Stimulated activated naive CD8-positive, alpha-beta T cell treated with anti-CD3 and anti-CD28 coated beads, Interleukin-15, amount 100 ng/mL, for 72 hours (primary cell): ENCODE results near the gene MAD1L1.

Experiments used
- ATAC-seq: fragments of 150-1000 bp; cut with Tn5 transposase; 2 replicates; pipeline ENCODE4 v1.10.0; 2021; ENCODE audit warnings: mild to moderate bottlenecking, moderate library complexity
- DNase-seq, 2 donors: peaks; one replicate each; pipeline ENCODE4 v3.0.0; 2021 to 2022
- H3K27ac Mint-ChIP-seq, 2 donors: one replicate each; pipeline ENCODE4 v1.8.0; 2022; ENCODE audit warnings: mild to moderate bottlenecking in 2 of 2, mixed read lengths in 2 of 2, moderate library complexity in 2 of 2
- H3K27me3 Mint-ChIP-seq: one replicate; pipeline ENCODE4 v1.8.0; 2022; ENCODE audit warnings: mixed read lengths
- H3K4me1 Mint-ChIP-seq: one replicate; pipeline ENCODE4 v1.8.0; 2022; ENCODE audit warnings: mild to moderate bottlenecking, mixed read lengths
- H3K4me3 Mint-ChIP-seq, 2 donors: one replicate each; pipeline ENCODE4 v1.8.0; 2022; ENCODE audit warnings: mild to moderate bottlenecking in 2 of 2, mixed read lengths in 2 of 2, moderate library complexity in 1 of 2
- H3K9me3 Mint-ChIP-seq, 2 donors: one replicate each; pipeline ENCODE4 v1.8.0; 2022; ENCODE audit warnings: mixed read lengths in 2 of 2

The MAD1L1 gene

GRCh38 chr7:1894906-1895663 is 337.7 kb downstream of the MAD1L1 start:
- H3K27ac Mint-ChIP-seq, result peak overlapping the region in 1 of 2 donors; percentile 86
- no peaks in the 10 kb centered on the region for H3K27me3 Mint-ChIP-seq
- DNase-seq, result no peak
- no peaks in the 10 kb centered on the region for H3K9me3 Mint-ChIP-seq
- no peak overlapping the region for H3K4me3 Mint-ChIP-seq
- no peak for ATAC-seq
- peaks cover 5% of the 10 kb centered on the region for H3K4me1 Mint-ChIP-seq

DNA sequence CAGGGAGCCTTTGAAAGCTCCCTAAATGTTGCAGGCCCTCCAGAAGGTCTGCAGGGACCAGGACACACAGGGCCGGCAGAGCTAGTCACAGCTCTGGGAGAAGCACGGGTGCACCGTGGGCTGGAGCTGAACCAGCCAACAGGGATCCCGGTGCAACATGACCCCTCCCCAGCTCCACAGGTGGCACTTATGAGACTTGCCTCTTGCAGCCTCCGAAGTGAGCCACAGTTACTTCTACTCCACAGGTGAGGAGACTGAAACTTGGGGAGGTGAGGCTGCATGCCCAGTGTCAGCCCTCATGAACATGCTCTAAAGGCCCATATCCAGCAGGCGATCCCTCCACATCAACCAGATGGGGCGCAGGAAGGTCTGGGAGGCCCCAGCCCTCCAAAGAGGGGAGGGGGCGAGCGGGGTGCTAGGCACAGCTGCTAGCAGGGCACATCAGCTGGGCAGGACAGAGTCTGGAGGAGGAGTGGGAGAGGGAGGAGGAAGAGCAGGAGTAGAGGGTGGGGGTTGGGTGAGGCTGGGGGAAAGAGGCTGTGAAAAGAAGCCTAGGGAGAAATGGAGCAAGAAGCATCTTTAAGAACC is 338.3 kb downstream of the MAD1L1 start:
- H3K27ac Mint-ChIP-seq, result peak overlapping the region; percentile 13 to 49
- H3K4me1 Mint-ChIP-seq, result peaks cover 12% of the 10 kb centered on the region
- no peak overlapping the region for H3K4me3 Mint-ChIP-seq
- no peaks in the 10 kb centered on the region for H3K9me3 Mint-ChIP-seq
- no peak for DNase-seq
- ATAC-seq, result no peak
- H3K27me3 Mint-ChIP-seq, result no peaks in the 10 kb centered on the region

DNA sequence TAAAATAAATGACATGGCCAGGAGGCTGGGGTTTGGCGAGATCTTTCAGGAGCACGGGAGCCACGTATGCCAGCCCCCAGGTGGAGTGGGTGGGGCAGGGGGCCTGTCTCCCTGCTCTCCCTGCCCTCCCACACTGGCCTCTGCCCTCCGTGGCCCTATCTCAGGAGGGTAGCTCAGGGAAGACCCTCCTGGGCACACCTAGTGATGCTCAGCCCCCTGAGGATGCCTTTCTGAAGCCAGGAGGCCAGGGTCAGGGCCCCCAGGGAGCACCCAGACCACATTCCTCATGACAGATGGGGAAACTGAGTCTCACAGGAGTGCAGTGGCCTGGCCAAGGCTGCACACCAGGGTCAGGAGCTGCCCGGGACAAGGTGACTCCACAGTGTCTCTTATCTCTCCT is 339.3 kb downstream of the MAD1L1 start:
- ATAC-seq (no peak), DNase-seq (no peak)
- Mint-ChIP-seq H3K9me3 (peaks cover 0 to 3% of the 10 kb centered on the region in 2 donors), H3K27me3 (no peaks in the 10 kb centered on the region), H3K4me1 (peaks cover 13% of the 10 kb centered on the region), H3K4me3 (no peak overlapping the region), H3K27ac (peak overlapping the region in 1 of 2 donors; percentile 63)

DNA sequence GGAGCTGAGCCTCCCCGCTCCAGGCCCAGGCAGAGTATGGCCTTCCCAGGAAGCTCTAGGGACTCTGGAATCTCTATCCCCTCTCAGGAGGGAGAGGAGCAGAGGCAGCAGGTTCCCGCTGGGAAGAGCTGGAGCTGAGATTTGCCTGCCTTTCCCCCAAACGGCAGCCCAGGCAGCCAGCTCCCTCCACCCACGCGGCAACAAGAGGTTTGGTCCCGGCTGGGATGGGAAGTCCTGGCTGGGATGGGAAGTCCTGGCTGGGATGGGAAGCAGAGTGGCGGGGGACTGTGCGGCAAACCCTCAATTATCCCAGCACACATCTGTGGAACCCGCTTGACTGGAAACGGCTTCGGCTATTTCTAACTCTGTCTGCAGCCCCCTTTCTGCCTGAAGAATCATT is 339.7 kb downstream of the MAD1L1 start:
- Mint-ChIP-seq H3K4me1 (peaks cover 13% of the 10 kb centered on the region), H3K27me3 (no peaks in the 10 kb centered on the region), H3K27ac (no peak overlapping the region), H3K9me3 (peaks cover 0 to 7% of the 10 kb centered on the region in 2 donors), H3K4me3 (no peak overlapping the region)
- DNase-seq, result no peak
- ATAC-seq, result no peak

GRCh38 chr7:1892011-1892965 is 340.5 kb downstream of the MAD1L1 start:
- no peak overlapping the region for H3K27ac Mint-ChIP-seq
- H3K4me1 Mint-ChIP-seq, result peaks cover 13% of the 10 kb centered on the region
- peaks cover 0 to 9% of the 10 kb centered on the region in 2 donors for H3K9me3 Mint-ChIP-seq
- H3K27me3 Mint-ChIP-seq, result no peaks in the 10 kb centered on the region
- ATAC-seq (no peak), DNase-seq (no peak)
- no peak overlapping the region for H3K4me3 Mint-ChIP-seq

DNA sequence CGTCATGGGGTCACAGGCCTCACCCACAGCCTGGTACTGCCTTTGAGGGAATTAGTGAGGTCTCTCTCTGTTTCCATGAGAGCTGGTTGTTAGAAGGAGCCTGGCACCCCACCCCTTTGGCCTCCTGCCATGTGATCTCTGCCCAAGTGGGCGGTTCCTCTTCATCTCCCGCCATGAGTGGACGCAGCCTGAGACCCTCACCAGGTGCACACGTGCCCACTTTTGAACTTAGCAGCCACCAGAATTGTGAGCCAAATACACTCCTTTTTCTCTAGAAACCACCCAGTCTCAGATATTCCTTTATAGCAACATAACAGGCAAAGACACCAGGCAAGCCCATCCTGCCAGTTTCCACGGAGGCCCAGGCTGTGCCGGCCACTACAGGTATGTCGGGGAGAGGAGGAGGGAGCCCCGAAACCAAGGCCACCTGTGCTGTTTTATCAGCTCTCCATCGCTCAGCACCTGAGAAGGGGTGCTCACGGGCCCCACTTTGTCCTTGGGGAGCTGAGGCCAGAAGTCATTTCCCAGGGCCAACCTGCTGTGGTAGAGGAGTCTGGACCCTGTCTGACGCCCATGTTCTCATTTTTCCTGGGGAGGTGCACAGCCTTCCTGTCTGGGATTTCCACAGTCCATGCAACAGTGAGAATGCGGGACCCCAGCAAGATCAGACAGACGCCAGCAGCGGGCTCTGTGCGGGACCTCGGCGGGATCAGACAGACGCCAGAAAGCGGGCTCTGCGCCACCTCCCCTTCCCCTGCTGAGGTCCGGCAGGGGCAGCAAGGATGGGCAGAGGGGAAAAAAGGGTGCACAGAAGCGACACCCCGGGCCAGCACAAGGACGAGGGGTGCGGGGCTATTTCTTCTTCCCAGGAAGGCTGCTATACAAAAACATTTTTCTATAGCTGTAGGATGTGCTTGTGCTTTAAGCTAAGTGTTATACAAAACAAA is 342.2 kb downstream of the MAD1L1 start:
- Mint-ChIP-seq H3K4me1 (peaks cover 17% of the 10 kb centered on the region), H3K9me3 (peaks cover 0 to 9% of the 10 kb centered on the region in 2 donors), H3K27me3 (no peaks in the 10 kb centered on the region), H3K4me3 (no peak overlapping the region), H3K27ac (peak overlapping the region in 1 of 2 donors; percentile 60)
- ATAC-seq, result no peak
- no peak for DNase-seq

GRCh38 chr7:1889556-1890181 is 343.1 kb downstream of the MAD1L1 start:
- peak; percentile 82 for ATAC-seq
- peaks cover 0 to 9% of the 10 kb centered on the region in 2 donors for H3K9me3 Mint-ChIP-seq
- no peaks in the 10 kb centered on the region for H3K27me3 Mint-ChIP-seq
- H3K27ac Mint-ChIP-seq, result peak overlapping the region in 1 of 2 donors; percentile 72
- H3K4me3 Mint-ChIP-seq, result no peak overlapping the region
- peak in 1 of 2 donors; percentile 37 for DNase-seq
- peaks cover 26% of the 10 kb centered on the region for H3K4me1 Mint-ChIP-seq

GRCh38 chr7:1889091-1889490 is 343.7 kb downstream of the MAD1L1 start:
- Mint-ChIP-seq H3K9me3 (peaks cover 0 to 9% of the 10 kb centered on the region in 2 donors), H3K27me3 (no peaks in the 10 kb centered on the region), H3K4me3 (no peak overlapping the region), H3K27ac (no peak overlapping the region), H3K4me1 (peaks cover 27% of the 10 kb centered on the region)
- ATAC-seq (no peak), DNase-seq (no peak)

DNA sequence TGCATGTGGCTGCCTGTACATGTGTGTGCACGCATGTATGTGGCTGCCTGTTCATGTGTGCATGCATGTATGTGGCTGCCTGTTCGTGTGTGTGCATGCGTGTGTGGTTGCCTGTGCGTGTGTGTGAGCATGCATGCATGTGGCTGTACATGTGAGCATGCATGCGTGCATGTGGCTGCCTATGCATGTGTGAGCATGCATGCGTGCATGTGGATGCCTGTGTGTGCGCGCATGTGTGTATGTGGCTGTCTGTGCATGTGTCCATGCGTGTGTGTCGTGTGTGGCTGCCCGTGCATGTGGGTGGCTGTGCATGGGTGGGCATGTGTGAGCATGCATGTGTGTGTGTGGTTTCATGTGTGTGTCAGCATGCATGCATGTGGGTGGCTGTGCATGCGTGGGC is 344.3 kb downstream of the MAD1L1 start:
- DNase-seq, result no peak
- peaks cover 29% of the 10 kb centered on the region for H3K4me1 Mint-ChIP-seq
- no peaks in the 10 kb centered on the region for H3K27me3 Mint-ChIP-seq
- H3K9me3 Mint-ChIP-seq, result peaks cover 0 to 9% of the 10 kb centered on the region in 2 donors
- no peak overlapping the region for H3K27ac Mint-ChIP-seq
- H3K4me3 Mint-ChIP-seq, result no peak overlapping the region
- no peak for ATAC-seq

DNA sequence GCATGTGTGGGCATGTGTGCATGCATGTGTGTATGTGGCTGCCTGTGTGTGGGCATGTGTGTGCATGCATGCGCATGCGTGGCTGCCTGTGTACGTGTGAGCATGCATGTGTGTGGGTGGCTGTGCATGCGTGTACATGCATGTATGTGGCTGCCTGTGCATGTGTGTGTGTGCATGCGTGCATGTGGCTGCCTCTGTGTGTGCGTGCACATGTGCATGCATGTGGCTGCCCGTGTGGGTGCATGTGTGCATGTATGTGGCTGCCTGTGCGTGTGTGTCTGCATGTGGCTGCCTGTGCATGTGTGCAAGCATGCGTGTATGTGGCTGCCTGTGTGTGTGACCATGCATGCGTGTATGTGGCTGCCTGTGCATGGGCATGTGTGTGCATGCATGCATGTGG is 345.5 kb downstream of the MAD1L1 start:
- DNase-seq (no peak), ATAC-seq (no peak)
- no peak overlapping the region for H3K27ac Mint-ChIP-seq
- peaks cover 0 to 9% of the 10 kb centered on the region in 2 donors for H3K9me3 Mint-ChIP-seq
- H3K4me3 Mint-ChIP-seq, result no peak overlapping the region
- peaks cover 38% of the 10 kb centered on the region for H3K4me1 Mint-ChIP-seq
- no peaks in the 10 kb centered on the region for H3K27me3 Mint-ChIP-seq

- Mint-ChIP-seq H3K4me3 (no peak overlapping the region), H3K27ac (no peak overlapping the region), H3K9me3 (peaks cover 0 to 9% of the 10 kb centered on the region in 2 donors), H3K4me1 (peaks cover 45% of the 10 kb centered on the region), H3K27me3 (no peaks in the 10 kb centered on the region)
- ATAC-seq (no peak), DNase-seq (no peak)
Observed at GRCh38 chr7:1886361-1887064, 346.2 kb downstream of the MAD1L1 start.

DNA sequence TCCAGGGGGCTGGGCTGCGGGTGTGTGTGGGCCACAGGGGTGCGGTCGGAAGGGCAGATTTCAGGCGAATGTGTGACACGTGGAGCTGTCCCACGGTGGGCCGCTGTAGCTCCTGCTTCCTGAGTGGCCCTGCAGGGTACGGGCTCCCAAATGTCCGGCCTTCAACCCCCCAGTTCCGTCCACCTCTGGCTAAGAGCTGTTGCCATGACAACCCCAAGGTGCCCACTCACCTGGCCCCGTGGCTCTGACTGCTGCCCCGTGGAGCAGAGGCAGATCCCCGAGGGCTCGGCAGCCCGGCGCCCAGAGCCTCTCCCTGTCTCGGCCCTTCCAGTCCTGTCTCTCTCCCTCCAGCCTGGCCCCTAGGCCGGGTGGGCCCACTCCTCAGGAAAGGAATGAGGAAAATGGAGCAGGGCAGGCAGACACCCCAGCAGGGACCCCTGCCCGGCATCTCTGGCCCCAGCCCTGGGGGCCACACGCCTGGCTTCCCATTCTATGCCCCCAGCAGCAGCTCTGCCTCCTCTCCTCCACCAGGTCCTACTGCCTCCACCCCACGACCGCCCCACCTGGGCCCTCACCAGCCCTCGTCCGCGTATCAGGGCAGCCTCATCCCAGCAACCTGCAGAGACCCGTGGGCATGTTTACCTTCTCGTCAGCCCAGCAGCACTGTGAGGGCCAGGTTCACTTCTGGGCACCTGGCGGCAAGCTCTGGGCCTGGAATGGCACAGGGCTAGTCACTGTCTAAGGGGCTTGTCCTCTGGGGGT is 347.1 kb downstream of the MAD1L1 start:
- Mint-ChIP-seq H3K9me3 (peaks cover 0 to 9% of the 10 kb centered on the region in 2 donors), H3K4me3 (no peak overlapping the region), H3K4me1 (peaks cover 45% of the 10 kb centered on the region), H3K27ac (peak overlapping the region in 1 of 2 donors; percentile 67), H3K27me3 (no peaks in the 10 kb centered on the region)
- ATAC-seq, result no peak
- no peak for DNase-seq

DNA sequence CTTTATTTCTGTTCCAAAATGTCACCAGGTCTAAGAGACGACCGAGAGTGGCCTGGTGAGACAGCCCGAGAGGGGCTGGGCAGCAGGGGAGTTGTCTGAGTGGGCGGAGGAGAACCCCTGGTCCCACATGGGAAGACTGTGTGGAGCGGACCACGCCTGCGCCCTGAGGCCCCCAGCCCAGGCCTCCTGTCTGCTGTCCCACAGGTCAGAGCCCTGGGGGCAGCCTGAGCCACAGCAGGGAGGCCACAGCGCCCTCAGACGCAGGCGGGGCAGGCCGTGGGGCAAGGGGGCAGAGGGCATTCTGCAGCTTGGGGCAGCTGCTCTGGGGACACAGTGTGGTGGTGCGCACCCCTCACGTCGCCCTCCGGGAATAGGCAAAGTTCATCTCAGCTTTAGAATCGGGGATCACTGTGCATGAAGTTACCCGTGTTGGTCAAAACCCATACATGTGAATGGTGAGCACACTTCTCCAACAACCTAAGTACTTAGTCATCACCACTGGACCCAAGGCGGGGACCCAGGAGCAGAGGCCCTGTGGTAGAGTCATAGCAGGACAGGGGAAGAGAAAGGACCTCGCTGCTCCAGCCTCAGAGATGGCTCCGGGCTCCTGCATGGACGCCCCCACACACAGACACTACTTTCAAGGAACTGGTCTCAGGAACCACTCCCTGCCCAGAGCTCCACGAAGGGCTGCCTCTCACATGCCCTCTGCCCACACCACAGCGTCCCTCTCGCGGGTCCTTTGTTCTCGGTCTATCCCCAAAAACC is 348.0 kb downstream of the MAD1L1 start:
- Mint-ChIP-seq H3K27ac (peak overlapping the region in 1 of 2 donors; percentile 76), H3K27me3 (no peaks in the 10 kb centered on the region), H3K4me3 (no peak overlapping the region), H3K9me3 (peaks cover 0 to 9% of the 10 kb centered on the region in 2 donors), H3K4me1 (peaks cover 41% of the 10 kb centered on the region)
- ATAC-seq (no peak), DNase-seq (no peak)
